Left forelimb (tissue), 1 donor: ENCODE results near the gene AKNA.
A peak's percentile ranks its signal among the peaks of the same experiment; 100 is the strongest.
"Not testable (repeated sequence)": the region's sequence is repeated elsewhere in the genome, so short reads cannot be mapped to it uniquely, and the experiment has no call there.

Experiments
- DNase-seq: peaks from one replicate; pipeline ENCODE4 v3.0.0-alpha.2; 2018; ENCODE audit warnings: low spot score

AKNA gene

DNA sequence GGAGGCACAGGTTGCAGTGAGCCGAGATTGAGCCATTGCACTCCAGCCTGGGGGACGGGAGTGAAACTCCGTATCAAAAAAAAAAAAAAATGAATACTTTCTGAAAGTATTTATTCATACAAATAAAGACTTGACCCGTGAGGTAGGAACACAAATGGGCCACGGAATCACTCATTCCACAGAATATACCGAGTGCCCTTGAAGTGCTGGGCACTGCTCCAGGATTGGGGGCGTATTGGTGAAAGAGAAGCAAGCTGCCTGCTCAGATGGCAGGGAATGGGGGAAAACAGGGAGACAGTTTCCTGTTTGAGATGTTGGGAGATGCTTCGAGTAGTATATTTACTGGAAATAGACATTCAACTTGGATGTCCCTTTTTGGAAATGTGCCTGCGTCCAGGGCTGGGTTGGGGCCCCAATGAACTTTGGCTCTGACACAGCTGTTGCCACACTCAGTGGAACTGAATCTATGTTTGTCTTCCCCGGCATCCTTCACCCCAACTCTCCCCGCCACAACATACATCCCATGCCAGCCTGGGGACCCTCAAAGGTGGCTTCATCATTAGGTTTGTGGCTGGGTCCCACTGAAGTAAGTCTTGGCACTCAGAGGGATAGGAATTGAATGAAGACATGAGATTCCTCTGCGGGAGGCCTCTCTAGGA, 65.5 kb downstream of the AKNA start:
- DNase-seq: not testable (repeated sequence)

DNA sequence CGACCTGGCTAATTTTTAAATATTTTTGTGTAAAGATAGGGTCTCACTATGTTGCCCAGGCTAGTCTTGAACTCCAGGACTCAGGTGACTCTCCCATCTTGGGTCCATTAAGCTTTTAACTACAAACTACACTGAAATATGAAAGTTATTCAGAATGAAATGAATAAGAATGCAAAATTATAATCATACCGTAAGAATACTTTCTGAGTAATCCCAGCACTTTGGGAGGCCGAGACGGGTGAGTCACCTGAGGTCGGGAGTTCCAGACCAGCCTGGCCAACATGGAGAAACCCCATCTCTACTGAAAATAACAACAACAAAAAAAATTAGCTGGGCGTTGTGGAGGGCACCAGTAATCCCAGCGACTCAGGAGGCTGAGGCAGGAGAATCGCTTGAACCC, 66.0 kb downstream of the AKNA start:
- DNase-seq: no peak

DNA sequence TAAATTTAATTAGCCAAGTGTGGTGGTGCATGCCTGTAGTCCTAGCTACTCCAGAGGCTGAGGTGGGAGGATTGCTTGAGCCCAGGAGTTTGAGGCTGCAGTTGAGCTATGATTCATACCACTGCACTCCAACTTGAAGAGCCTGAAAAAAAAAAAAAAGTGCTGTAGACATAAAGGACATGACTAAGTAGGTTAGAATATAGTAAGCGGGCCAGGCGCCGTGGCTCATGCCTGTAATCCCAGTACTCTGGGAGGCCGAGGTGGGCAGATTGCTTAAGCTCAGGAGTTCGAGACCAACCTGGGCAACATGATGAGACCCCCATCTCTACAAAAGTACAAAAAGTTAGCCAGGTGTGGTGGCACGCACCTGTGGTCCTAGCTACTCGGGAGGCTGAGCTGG, 67.1 kb downstream of the AKNA start:
- peak; percentile 8 for DNase-seq

DNA sequence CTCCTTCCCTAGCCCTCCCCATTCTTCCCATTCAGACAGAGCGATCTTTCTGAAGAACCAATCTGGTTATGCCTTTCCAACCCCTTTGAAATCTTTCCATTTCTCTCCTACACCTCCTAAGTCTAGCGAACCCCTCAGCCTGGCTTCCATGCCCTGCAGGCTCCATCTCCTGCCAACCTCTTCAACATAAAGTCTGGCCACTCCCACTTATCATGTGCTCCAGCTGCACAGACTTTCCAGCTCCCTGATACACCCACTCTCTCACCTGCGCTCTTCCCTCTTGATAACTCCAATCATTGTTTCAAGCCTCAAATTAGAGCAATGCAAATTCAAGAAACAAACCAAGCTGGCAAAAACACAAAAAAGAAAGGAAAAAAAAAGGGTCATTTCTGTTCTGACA, 68.6 kb downstream of the AKNA start:
- DNase-seq: no peak

DNA sequence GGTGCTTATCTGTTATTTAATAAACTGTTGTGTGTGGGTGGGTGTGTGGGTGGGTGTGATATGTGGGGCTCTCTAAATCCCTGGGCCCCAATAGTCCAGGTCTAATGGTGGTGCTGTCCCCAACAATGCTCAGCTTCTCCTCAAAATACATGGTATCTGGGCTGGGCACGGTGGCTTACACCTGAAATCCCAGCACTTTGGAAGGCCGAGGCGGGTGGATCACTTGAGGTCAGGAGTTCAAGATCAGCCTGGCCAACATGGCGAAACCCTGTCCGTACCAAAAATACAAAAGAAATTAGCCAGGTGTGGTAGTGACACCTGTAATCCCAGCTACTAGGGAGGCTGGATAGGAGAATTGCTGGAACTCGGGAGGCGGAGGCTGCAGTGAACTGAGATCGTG, 69.4 kb downstream of the AKNA start:
- DNase-seq: no peak

DNA sequence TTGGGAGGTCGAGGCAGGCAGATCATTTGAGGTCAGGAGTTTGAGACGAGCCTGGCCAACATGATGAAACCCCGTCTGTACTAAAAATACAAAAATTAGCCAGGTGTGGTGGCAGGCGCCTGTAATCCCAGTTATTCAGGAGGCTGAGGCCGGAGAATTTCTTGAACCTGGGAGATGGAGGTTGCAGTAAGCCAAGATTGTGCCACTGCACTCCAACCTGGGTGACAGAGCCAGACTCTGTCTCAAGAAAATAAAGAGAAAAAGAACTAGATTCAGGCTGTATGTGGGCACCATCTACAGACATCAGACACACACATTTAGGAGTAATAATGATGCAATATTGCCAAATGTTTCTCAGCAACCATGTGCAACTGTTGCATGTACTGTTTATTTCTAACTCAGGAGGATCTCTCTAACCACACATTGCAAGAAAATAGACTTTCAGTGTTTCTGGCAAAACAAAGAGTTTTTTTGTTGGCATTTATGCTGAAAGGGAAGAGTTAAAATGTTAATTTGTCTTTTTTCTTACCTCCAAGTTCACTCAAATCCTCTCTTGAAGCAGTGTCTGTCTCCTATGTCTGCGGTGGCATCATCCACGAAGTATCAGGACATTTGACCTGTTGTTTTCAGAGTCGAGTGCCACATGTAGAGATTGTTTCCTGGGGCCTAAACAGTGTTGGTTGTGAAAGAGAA, 70.0 kb downstream of the AKNA start:
- no peak for DNase-seq

DNA sequence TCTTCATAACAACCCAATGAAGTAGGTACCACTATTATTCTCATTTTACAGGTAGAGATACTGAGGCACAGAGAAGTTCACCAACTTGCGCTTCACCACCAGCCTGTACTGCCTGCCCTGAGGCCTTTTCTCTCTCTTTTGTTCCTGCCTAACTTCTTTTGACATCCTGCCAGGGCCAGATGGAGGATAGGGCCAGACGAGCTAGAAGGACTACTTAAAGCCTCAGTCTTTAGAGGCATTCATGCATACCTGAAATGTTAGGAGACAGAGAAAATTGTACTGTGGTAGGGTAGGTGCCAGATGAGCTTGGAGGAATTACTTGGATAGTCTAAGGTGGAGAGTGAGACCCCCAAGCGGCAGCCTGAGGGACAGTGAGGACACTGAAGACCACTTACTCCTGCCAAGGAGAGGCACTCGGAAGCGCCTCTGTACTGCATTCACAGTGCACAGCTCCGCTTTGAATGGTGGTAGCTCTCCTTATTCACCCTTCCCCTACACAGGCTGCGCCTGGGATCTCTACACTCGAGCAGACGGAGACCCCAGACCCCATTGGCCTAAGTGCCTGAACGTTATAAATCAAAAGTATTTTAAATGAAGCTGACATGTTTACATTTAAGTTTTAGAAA, 71.1 kb downstream of the AKNA start:
- no peak for DNase-seq

DNA sequence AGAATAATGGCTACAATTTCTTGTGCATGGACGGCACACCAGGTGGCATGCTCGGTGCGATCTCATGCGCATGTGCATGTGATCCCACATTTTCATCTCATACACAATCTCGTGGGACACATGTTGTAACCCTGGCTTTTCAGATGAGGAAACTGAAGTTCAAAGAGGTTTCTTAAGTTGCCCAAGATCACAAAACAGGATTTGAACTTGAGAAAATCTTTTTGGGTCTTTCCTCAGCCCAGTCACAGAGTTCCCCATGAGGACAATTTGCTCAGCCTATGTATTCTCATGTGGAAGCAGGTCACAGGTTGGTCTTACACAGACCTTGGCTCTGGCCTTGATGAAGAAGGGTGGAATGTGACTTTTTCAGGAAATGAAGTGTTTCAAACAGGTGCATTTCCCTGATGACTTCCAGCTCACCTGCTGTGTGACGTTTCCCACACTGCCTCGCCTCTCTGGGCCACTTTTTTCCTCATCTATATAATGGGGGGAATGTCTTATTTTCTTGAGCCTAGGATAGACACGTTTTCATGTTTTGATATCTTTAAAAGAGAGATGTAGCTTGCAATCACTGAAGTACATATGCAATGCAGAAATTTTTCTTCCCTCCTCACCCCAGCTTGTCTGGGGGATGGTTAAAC, 71.9 kb downstream of the AKNA start:
- DNase-seq: no peak

DNA sequence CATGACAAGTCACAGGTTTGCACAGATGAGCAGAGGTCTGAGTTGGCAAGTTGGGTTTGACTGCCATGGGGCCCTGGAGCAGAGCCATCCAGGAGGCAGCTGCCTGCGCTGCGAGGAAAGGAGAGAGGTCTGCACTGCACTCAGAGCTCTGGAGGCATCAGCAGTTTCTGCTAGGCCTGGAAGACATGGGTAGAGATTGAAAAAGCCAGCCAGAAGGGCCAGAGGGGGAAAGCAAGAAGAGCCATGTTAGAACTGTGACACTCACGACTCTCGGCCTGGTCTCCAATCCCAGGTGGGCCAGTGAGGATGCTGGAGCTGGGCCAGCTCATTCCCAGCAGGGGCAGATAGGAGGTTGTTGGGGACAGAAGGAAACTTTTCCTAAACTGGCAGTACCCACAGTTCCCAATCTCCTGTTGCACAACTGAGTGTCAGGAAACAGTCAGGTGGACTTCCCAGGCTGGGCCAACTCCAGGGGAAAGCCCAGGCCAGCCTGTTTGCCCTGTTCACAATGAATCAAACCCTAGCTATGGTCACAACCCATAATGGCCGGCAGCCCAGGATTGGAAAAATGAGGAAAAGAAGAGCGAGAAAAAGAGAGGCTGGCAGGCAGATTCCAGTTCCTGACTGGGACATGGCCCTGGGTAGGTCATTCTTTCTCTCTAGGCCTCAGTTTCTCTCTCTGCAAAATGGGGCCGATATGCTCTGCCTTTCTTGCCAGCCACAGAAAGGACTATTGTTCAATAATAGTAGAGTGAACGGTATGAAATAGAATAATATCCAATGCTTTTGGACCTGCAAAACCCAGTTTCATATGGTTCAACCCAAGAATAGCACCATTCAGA, 72.7 kb downstream of the AKNA start:
- DNase-seq: no peak

DNA sequence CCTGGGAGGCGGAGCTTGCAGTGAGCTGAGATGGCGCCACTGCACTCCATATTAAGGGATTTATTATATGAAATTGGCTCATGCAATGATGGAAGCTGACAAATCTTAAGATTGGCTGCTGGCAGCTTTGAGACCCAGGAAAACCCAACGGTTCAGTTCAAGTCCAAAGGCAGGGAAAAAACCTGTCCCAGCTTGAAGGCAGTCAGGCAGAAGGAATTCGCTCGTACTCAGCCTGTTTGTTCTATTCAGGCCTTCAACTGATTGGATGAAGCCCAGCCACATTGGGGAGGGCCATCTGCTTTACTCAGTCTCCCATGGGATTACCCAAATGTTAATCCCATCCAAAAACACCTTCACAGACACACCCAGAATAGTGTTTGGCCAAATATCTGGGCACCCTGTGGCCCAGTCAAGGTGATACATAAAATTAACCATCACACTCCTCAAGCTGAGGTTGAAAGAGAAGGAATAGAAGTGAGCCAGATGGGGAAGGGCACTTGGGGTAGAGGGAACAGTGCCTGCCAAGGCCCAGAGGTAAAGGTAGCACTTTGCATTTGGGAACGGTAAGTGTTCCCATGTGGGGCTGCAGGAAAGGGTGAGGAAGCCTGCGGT, 73.4 kb downstream of the AKNA start:
- DNase-seq: no peak

DNA sequence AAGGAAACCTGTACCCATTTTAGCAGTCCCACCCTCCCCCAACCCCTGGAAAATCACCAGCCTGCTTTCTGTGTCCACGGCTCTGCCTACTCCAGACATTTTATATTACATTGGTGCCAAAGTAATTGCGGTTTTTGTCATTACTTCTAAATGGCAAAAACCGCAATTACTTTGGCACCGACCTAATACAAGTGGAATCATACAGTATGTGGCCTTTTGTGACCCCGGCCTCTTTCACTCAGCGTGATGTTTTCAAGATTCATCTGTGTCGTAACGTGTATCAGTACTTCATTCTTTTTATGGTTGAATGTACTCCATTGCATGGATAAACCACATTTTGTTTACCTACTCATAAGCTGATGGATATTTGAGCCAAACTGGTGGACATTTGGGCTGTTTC, 74.6 kb downstream of the AKNA start:
- DNase-seq: no peak

DNA sequence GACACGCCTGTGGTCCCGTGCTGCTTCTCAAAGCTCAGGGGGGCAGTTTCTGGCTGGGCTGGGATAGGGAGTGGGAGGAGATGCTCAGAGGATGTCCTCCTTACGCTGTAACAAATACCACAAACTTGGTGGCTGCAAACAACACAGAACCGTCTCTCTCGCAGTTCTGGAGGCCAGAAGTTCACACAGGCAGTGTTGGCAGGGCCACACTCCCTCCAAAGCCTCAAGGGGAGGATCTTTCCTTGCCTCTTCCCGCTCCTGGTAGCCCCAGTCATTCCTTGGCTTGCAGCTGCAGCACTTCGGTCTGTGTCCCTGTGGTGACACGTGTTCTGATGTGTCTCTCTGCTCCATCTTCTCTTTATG, 75.3 kb downstream of the AKNA start:
- no peak for DNase-seq

DNA sequence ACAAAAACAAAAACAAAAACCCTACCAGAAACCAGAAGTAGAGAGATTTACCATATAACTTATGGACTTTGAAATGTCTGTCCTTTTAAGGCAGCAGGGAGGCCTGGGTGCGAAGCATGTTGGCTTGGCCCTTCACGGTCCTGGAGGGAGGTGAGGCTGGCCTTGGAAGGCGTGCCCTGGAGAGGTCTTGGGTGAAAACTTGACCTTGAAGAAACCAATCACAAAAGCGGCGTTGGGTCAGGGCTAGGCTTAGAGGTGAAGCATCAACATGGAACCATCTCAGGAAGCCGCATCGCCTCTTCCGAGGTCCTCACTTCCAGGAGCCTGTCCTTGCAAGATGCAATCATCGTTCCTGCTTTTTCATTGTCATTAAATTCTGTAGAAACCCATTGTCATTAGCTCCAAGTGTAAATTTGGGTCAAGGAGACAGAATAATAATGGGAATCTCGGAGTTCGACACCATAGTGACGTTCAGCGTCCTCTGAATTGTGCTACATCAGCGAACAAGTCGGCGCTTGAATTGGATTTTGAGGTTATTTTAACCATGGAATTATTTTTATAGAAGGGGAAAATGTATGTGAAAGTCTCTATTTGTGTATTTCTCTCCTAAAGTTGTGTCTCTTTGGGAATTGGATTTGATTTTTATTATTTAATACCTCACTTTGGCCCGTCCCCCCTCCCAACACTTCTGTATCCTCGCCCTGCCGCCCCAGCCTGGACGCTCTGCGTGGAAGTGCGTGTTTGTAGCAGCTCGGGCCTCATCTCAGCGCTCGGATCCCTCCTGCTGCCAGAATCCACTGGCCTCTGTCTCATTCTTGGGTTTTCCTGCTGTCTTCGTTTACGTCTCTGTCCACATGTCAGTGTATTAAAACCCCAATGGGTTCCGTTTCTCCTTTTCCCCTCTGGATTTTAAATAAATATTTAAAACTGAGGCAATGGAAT, 75.9 kb downstream of the AKNA start:
- DNase-seq: no peak

DNA sequence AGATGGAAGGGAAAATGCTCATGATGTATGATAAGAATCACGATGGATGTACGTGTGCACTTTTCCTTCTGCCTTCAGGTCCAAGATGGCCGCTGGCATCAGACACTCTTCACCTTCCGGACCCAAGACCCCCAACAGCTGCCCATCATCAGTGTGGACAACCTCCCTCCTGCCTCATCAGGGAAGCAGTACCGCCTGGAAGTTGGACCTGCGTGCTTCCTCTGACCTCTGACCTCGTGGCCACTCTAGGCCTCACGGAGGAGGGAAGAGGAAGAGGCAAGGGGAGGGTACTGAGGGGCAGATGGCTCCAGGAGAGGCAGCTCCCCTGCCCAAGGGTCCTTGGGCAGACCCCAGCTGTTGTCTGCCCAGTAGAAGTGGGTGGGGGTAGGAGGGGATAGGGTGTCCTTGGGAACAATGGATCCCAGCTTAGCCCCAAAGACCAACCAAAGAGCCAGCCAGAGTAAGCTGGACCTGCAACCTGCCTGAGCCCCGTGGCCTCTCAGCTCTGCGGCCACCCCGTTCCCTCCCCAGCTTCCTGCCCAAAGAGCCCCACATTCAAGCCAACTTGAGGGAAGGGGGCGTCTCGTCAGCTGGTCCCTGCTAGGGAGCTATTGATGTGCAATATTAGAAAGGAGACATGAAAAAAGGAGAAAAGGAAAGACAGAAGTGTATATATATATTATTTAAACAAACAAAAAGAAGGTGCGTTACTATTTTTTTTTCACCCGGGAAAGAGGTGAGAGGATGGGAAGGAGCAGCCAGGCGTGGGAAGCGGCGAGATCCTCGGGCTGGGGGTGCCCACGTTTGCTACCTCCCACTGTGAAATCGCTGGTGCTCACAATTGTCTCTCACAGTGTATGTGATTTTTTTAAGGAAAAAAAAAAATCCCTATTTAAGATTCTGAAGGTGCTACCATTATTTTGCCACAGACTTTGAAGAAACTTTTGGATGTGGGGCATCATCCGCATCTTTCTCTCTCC, 77.0 kb downstream of the AKNA start:
- DNase-seq: no peak

DNA sequence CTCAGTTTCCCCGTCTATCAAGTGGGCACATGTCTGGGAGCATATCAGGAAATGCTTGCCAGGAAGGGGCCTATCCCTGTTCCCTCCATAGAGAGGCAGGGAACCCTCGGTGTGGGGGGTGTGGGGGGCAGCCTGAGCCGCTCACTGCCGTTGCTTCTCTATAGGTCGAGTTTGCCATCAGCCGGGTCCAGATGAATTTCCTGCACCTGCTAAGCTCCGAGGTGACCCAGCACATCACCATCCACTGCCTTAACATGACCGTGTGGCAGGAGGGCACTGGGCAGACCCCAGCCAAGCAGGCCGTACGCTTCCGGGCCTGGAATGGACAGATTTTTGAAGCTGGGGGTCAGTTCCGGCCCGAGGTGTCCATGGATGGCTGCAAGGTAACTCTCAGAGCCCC, 78.7 kb downstream of the AKNA start:
- DNase-seq: no peak

DNA sequence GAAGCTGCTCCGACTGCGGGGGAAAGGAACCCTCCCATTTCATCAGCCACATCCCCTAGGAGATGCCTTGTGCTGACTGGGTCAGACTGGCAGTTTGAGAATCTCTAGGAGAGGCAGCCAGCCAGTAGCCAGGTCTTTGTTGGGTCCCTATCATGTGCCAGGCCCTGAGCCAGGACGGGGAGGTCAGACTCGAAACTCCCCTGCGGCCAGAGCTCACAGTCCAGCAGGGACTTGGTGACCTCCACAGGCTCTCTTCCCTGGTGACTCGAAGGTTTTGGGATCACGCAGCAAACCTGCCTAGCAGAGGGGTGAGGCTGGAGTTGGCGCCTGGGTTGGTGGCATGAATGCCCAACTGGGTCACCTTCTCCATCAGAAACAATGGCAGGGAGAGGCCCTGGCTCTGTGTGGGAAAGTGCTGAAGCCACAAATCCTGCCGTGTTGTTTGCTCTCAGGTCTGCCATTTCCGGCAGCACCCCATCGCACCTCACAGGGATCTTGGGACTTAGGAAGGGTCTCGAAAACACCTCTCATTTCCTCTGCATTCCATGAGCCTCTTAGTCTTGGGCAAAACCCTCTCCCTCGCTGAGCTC, 79.3 kb downstream of the AKNA start:
- peak; percentile 61 for DNase-seq

DNA sequence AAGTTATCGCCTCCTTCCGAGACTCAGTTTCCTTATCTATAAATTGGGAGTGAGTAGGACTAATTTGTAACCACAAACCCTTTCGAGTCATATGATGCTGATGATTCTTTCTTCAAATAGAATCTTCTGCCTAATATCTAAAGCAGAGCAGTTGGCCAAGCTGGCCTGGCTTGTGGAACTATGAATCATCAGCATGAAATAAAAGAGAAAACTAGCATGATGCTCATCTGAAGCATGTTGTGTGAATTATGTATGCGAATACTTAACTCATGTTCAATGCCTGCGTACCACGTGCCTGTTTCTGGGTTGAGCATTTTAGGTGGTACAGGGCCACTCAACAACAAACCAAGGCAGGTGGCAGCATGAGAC, 79.9 kb downstream of the AKNA start:
- no peak for DNase-seq

DNA sequence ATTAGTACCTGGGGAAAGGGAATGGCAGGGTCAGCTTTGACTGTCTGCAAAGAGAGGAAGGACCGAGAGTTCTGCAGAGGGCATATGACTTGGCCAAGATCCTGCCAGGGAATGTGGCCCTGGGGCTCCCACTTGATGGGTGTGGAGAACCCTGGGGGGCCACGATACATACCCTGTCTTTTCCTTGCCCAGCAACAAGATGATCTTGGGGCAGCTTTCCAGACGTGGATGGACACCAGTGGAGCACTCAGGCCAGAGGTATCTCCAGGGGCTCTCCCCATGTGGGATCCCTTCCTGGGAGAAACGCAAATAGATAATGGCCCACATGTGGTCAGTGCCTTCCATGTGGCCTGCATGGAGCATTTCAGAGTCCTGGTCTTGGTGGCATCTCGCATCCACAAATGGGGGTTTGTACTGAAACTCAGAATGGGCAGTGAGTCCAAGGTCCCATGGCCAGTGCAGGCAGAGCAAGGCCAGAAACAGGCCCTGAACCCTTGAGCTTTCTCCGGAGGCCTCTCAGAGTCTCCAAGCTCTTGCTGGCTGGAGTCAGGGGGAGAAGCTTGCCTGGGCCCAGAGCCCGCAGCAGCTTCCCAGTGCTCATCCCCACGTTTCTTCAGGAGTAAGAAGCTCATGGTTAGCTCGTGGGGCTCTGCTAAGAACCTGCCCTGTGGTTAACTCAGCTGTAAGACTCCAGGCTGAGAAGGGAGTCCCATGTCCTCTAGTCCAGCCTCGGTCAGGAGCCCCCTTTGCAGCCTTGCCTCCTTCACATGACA, 83.2 kb downstream of the AKNA start:
- no peak for DNase-seq
